Suprapubic skin (tissue), 4 donors: Measurements from ENCODE around the gene LANCL2. TPM values are rescaled to one million over a fixed set of nuclear protein-coding genes. Genes with fewer than 3 reads are reported as not detected.

Experiments
- DNase-seq, 2 donors: peaks; one replicate each; pipeline ENCODE4 v3.0.0-alpha.2; 2019; ENCODE audit warnings: low spot score in 2 of 2
- H3K27ac ChIP-seq: fragments of 200-600 bp; sonication (generic); one replicate; pipeline ENCODE4 v1.5.1; 2019
- H3K27me3 ChIP-seq: fragments of 200-600 bp; sonication (generic); one replicate; pipeline ENCODE4 v1.5.1; 2019
- H3K36me3 ChIP-seq: fragments of 200-600 bp; sonication (generic); one replicate; pipeline ENCODE4 v1.5.1; 2019
- H3K4me1 ChIP-seq: fragments of 200-600 bp; sonication (generic); one replicate; pipeline ENCODE4 v1.5.1; 2019
- H3K4me3 ChIP-seq: fragments of 200-600 bp; sonication (generic); one replicate; pipeline ENCODE4 v1.5.1; 2019; ENCODE audit warnings: mild to moderate bottlenecking
- H3K9me3 ChIP-seq: fragments of 200-600 bp; sonication (generic); one replicate; pipeline ENCODE4 v1.5.1; 2019
- CTCF ChIP-seq, 2 donors: fragments of 200-600 bp in 1 of 2; fragments of 450-650 bp in 1 of 2; sonication (generic) in 1 of 2; IDR thresholded peaks; one replicate each; pipeline ENCODE4 v1.5.1; 2016 to 2019; ENCODE audit warnings: antibody characterized with exemption in 2 of 2, mild to moderate bottlenecking in 1 of 2, moderate library complexity in 1 of 2
- EP300 ChIP-seq: sonication (generic); formaldehyde crosslinking; IDR thresholded peaks from one replicate; pipeline ENCODE4 v1.6.1; 2017; ENCODE audit warnings: antibody characterized with exemption
- POLR2A ChIP-seq, 2 donors: fragments of 450-650 bp; IDR thresholded peaks; one replicate each; pipeline ENCODE4 v1.6.1; 2017; ENCODE audit warnings: antibody characterized with exemption in 2 of 2, mild to moderate bottlenecking in 2 of 2, moderate library complexity in 2 of 2
- POLR2AphosphoS5 ChIP-seq, 3 donors: sonication (generic); formaldehyde crosslinking; IDR thresholded peaks; one replicate each; pipeline ENCODE4 v1.6.1; 2017; ENCODE audit warnings: antibody characterized with exemption in 3 of 3
- WGBS: methylation state at CpG from one replicate; pipeline ENCODE4 v1.1.5; 2018; 5-methylcytosine and 5-hydroxymethylcytosine counted together
- total RNA-seq, 4 donors: library from RNA; depleted of rRNA; stranded (reverse); fragments of >200 nt; gene quantifications; one replicate each; pipeline ENCODE4 v1.1.0, GENCODE V29; 2016

LANCL2 gene, protein sequence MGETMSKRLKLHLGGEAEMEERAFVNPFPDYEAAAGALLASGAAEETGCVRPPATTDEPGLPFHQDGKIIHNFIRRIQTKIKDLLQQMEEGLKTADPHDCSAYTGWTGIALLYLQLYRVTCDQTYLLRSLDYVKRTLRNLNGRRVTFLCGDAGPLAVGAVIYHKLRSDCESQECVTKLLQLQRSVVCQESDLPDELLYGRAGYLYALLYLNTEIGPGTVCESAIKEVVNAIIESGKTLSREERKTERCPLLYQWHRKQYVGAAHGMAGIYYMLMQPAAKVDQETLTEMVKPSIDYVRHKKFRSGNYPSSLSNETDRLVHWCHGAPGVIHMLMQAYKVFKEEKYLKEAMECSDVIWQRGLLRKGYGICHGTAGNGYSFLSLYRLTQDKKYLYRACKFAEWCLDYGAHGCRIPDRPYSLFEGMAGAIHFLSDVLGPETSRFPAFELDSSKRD
- total RNA-seq: 10 to 100 TPM; 11.4 to 22.9 (median 17.7) TPM

DNA sequence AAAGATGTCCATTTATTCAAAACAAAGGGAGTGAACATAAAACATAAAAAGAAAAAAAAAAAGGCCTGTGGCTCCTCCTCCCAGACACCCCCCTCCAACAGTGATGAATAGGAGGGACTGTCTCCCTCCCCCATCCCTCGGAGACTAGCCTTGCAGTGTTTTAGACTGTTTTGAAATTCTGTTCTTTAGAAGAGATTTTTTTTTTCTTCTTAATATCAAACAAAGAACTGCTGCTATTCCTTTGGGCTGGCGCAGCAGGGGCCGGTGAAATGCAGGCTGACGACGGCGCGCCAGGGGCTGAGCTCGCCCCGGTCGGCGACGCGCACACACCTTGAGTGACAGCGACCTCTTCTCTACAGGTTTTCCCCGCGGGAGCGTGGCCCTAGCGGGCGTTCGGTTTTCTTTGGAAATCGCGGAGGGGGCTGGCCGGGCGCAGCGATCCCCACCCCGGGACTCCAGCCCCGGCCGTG lies at the start of gene LANCL2:
Gene LANCL2, plus strand, starts transcription at position 133 of the 470 bp plus-strand sequence. CDS start 689 bp downstream, outside the sequence.
- peaks cover 22% of the 10 kb centered on the region for H3K4me1 ChIP-seq
- peak in 1 of 2 donors; percentile 78 for DNase-seq
- under 1% methylated on average over 15 of the region's 28 CpGs for WGBS

DNA sequence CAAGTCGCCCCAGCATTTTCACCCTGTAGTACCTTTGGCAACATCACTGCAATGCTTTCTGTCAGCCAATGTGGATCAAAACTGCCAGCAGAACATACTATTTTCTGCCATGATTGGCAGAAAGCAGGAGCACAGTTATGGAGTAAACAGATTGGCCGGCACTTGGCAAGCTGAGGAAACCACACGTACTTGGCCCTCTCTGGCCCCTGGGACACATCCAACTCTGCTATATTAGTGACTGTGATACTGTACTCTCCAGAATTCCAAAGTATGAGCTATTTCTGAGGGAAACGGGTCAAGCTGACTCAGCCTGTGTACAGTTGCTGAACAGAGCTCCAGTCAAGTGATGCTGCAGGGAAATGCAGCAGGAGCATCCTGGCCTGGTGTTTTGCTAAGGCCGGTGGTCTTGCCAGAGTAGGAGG lies 39.8 kb upstream of the LANCL2 start:
- H3K4me1 ChIP-seq: peaks cover 6% of the 10 kb centered on the region
- DNase-seq: no peak
- TF ChIP-seq CTCF (IDR thresholded peaks at IDR 0.05): no peak
- TF ChIP-seq EP300: no peak
- no peak for TF ChIP-seq POLR2AphosphoS5 (IDR thresholded peaks at IDR 0.05)
- TF ChIP-seq POLR2A (IDR thresholded peaks at IDR 0.05): no peak
- no peak overlapping the region for H3K4me3 ChIP-seq
- no peak overlapping the region for H3K27ac ChIP-seq
- no peaks in the 10 kb centered on the region for H3K27me3 ChIP-seq
- no peaks in the 10 kb centered on the region for H3K9me3 ChIP-seq
- no peaks in the 10 kb centered on the region for H3K36me3 ChIP-seq
- WGBS: 22% methylated on average over 5 of the region's 5 CpGs

More for the DNA sequence above, at the start of gene LANCL2:
- H3K36me3 ChIP-seq: no peaks in the 10 kb centered on the region
- H3K9me3 ChIP-seq: no peaks in the 10 kb centered on the region
- peak within 1 kb of the TSS; percentile 85 for H3K4me3 ChIP-seq
- TF ChIP-seq CTCF (IDR thresholded peaks at IDR 0.05): no peak
- no peak for TF ChIP-seq POLR2AphosphoS5 (IDR thresholded peaks at IDR 0.05)
- TF ChIP-seq EP300: no peak
- TF ChIP-seq POLR2A (IDR thresholded peaks at IDR 0.05): no peak
- H3K27ac ChIP-seq: peak within 1 kb of the TSS; percentile 98
- H3K27me3 ChIP-seq: no peaks in the 10 kb centered on the region

DNA sequence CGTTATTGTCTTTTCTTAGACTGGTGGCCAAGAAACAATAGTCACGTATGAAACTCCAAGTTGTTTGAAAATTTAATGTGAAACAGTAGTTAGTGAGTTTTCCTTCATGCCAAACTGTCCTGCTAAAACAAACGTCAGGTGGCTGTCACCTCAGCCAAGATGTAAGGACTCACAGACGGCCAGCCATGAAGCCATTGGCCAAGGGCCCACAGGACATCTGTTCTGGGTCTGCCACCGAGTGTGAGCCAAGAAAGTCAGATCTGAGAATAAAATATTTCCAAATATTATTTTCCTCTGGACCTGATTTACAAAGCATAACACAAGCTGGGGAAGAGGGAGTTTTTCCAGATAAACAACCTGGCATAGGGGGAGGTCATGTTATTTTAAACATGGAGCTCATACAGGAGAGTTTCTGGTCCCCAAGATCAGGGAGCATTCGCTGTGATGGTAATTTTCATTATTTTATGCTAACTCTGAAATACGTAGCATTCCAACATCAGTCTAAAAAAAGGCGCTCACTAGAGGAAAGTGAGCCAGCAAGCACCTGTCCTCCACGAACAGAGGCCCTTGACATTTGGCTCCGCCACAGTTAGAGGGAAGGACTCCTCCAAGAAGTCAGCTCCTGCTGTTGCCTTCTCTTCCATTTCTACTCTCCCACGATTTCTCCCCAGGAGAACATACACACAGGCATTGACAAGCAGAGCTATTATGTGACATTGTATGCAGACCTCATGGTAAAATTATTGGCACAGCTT lies 38.9 kb upstream of the LANCL2 start:
- TF ChIP-seq POLR2AphosphoS5 (IDR thresholded peaks at IDR 0.05): no peak
- TF ChIP-seq EP300: no peak
- TF ChIP-seq POLR2A (IDR thresholded peaks at IDR 0.05): no peak
- TF ChIP-seq CTCF (IDR thresholded peaks at IDR 0.05): no peak
- peaks cover 6% of the 10 kb centered on the region for H3K4me1 ChIP-seq

DNA sequence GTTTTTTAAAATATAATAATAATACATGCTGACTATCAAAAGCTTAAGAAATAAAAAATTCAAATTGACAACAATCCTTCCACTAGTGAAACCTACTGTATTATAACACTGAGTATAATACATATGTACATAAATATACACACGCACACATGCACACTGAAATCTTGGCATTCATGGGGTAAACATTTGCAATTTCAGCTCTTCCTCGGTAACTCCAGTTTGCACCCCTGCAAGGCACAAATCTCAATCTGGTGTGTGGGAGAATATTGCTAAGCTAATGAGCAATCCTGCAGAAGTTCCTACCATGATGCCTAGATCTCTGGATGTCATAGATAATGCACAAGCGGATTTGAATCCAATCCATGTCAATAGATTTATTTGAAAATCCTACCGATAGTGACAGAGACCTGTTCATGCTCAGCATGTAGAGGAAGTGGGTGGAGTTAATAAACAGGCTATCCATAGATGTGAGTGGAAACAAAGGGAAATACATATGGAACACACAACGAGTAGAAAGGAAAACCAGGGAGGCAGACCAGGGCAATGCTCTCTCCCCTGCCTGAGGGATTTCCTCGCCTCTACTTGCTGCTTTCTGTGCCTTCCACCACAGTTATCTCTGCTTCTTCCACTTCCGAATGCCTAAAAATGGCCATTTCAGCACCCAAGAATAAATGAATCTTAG lies 38.1 kb upstream of the LANCL2 start:
- Histone ChIP-seq H3K9me3 (no peaks in the 10 kb centered on the region), H3K27ac (no peak overlapping the region), H3K27me3 (no peaks in the 10 kb centered on the region), H3K4me3 (no peak overlapping the region), H3K36me3 (no peaks in the 10 kb centered on the region), H3K4me1 (peaks cover 6% of the 10 kb centered on the region)
- DNase-seq: no peak
- 72% methylated on average over 7 of the region's 7 CpGs for WGBS
- TF ChIP-seq EP300: no peak
- no peak for TF ChIP-seq POLR2AphosphoS5 (IDR thresholded peaks at IDR 0.05)
- no peak for TF ChIP-seq POLR2A (IDR thresholded peaks at IDR 0.05)
- TF ChIP-seq CTCF (IDR thresholded peaks at IDR 0.05): no peak

More for the DNA sequence above, 38.9 kb upstream of the LANCL2 start:
- Histone ChIP-seq H3K4me3 (no peak overlapping the region), H3K36me3 (no peaks in the 10 kb centered on the region), H3K27me3 (no peaks in the 10 kb centered on the region), H3K27ac (no peak overlapping the region), H3K9me3 (no peaks in the 10 kb centered on the region)
- DNase-seq: no peak
- 59% methylated on average over 11 of the region's 11 CpGs for WGBS
